ENCODE measurements around the gene HM13. TPM values are rescaled to one million over a fixed set of nuclear protein-coding genes. Genes with fewer than 3 reads are reported as not detected.

Gene HM13
- total and polyA plus RNA-seq, 2 of the 13 experiments (the other 11 are each of a cell fraction or from before 2014, with no cell fraction given) = 118 to 243 TPM

- TF ChIP-seq ATF4 (CRISPR knock-in tag; IDR thresholded peaks at IDR 0.05) (no peak), MATR3 (CRISPR knock-in tag; IDR thresholded peaks at IDR 0.05) (no peak), MED1 (CRISPR knock-in tag; IDR thresholded peaks at IDR 0.05) (no peak), SNAPC2 (CRISPR knock-in tag; IDR thresholded peaks at IDR 0.05) (no peak), E2F1 (CRISPR knock-in tag; IDR thresholded peaks at IDR 0.05) (no peak), ZNF614 (CRISPR knock-in tag; IDR thresholded peaks at IDR 0.05; ENCODE audit: borderline replicate concordance) (0 out of 2 replicates have a peak, but pooled peaks have one; percentile 14), POGZ (CRISPR knock-in tag; IDR thresholded peaks at IDR 0.05) (0 out of 2 replicates have a peak, but pooled peaks have one; percentile 18), ZGPAT (CRISPR knock-in tag; IDR thresholded peaks at IDR 0.05) (no peak), ZNF142 (CRISPR knock-in tag; IDR thresholded peaks at IDR 0.05) (no peak), HNRNPK (IDR thresholded peaks at IDR 0.05; ENCODE audit: low read depth, low read length, poor library complexity, severe bottlenecking) (no peak), ZNF501 (CRISPR knock-in tag; IDR thresholded peaks at IDR 0.05) (0 out of 2 replicates have a peak, but pooled peaks have one; percentile 46), DRAP1 (CRISPR knock-in tag; IDR thresholded peaks at IDR 0.05) (no peak)
Observed at GRCh38 chr20:31596831-31597480, 82.7 kb downstream of the HM13 start (continued).

All from HepG2 (cell line).